Superior temporal gyrus (tissue), 1 donor: Measurements from ENCODE around the gene TMOD1.

Source experiments
- DNase-seq: peaks from one replicate; pipeline ENCODE4 v3.0.0-alpha.2; 2016; ENCODE audit errors: extremely low spot score

The TMOD1 gene

GRCh38 chr9:97547098-97547829, 45.8 kb downstream of the TMOD1 start:
- DNase-seq: no peak

- DNase-seq: no peak
Measured at GRCh38 chr9:97548379-97548778, 46.9 kb downstream of the TMOD1 start.

GRCh38 chr9:97548819-97549540, 47.5 kb downstream of the TMOD1 start:
- DNase-seq: no peak

GRCh38 chr9:97550386-97550785, 48.9 kb downstream of the TMOD1 start:
- no peak for DNase-seq

GRCh38 chr9:97551308-97551707, 49.8 kb downstream of the TMOD1 start:
- no peak for DNase-seq

GRCh38 chr9:97553141-97553540, 51.7 kb downstream of the TMOD1 start:
- no peak for DNase-seq

GRCh38 chr9:97553841-97554240, 52.4 kb downstream of the TMOD1 start:
- DNase-seq: no peak

GRCh38 chr9:97554566-97555075, 53.2 kb downstream of the TMOD1 start:
- no peak for DNase-seq

- DNase-seq: no peak
Measured at GRCh38 chr9:97555164-97555563, 53.7 kb downstream of the TMOD1 start.

GRCh38 chr9:97556036-97556720, 54.7 kb downstream of the TMOD1 start:
- no peak for DNase-seq

GRCh38 chr9:97556721-97557605, 55.5 kb downstream of the TMOD1 start:
- DNase-seq: no peak

GRCh38 chr9:97557606-97558095, 56.2 kb downstream of the TMOD1 start:
- DNase-seq: peak; percentile 86

GRCh38 chr9:97558701-97559101, 57.2 kb downstream of the TMOD1 start:
- DNase-seq: no peak

GRCh38 chr9:97559111-97559514, 57.6 kb downstream of the TMOD1 start:
- DNase-seq: peak; percentile 66

GRCh38 chr9:97560154-97560553, 58.7 kb downstream of the TMOD1 start:
- no peak for DNase-seq

- DNase-seq: no peak
Measured at GRCh38 chr9:97560851-97561250, 59.4 kb downstream of the TMOD1 start.

GRCh38 chr9:97561501-97561900, 60.0 kb downstream of the TMOD1 start:
- no peak for DNase-seq

- no peak for DNase-seq
Measured at GRCh38 chr9:97562542-97562941, 61.1 kb downstream of the TMOD1 start.

- DNase-seq: peak; percentile 38
Measured at GRCh38 chr9:97563458-97564135, 62.1 kb downstream of the TMOD1 start.

- peak; percentile 76 for DNase-seq
Measured at GRCh38 chr9:97564291-97565175, 63.1 kb downstream of the TMOD1 start.
